HuH-7.5 (cell line): ENCODE results near the gene GNG10.
"Not testable (repeated sequence)": the region's sequence is repeated elsewhere in the genome, so short reads cannot be mapped to it uniquely, and the experiment has no call there.

Experiments
- DNase-seq: peaks from one replicate; pipeline ENCODE4 v3.0.0; 2011; ENCODE audit warnings: low spot score

Gene GNG10

DNA sequence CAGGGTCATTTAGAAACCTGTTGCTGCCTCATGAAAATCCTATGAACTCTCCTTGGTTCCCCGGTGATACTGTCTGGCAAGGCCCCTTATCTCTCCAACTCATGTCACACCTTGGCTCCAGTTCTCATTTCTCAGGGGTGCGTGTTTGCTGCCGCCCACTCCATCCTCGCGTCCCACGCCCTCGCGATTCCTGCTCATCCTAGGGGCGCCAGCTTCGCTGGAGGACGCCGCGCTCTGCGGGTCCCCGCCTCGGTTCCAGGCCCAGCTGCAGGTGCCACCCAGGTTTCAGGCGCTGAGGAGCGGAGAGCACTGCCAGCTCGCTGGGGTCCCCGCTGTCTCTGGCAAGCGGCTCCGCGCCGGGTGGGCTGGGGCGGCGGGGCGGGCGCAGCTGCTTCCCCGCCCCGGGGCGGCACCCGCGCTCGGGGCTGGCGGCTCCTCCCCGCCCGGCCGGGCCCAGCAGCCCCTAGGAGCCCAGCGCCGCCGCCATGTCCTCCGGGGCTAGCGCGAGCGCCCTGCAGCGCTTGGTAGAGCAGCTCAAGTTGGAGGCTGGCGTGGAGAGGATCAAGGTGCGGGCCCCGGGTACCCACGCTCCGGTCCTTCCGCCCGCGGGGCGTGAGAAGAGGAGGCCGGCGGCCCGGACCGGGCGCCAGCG lies at the start of gene GNG10:
Gene GNG10 (plus strand): TSS at position 456 of the 652 bp plus-strand sequence. CDS start 30 bp downstream, at position 486.
- peak; percentile 82 for DNase-seq

DNA sequence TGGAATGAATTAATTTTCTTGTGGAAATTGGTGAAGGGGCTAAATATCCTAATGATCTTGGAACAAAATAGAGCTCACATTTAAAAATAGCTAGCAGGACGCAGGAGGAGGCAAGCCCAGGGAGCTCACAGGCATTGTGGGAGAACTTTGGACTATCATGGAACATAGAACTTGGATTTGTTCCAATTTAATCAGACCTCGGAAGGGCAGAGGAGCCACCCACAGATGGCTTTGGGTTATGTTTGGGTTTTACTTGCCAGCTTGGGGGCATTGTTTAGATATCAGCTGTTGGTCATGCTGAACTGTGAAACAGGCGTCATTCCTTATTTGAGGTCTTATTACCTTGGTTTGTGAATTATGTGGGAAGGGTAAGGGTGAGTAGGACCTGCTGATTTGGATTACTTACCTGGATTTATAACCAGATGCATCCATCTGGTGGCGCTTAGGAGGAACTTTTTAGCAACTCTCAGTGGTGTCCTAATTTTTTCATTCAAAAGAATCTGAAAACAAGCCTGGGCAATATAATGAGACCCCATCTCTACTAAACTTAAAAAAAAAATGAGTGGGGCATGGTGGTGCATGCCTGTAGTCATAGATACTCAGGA lies 47.9 kb upstream of the GNG10 start:
- peak; percentile 35 for DNase-seq

DNA sequence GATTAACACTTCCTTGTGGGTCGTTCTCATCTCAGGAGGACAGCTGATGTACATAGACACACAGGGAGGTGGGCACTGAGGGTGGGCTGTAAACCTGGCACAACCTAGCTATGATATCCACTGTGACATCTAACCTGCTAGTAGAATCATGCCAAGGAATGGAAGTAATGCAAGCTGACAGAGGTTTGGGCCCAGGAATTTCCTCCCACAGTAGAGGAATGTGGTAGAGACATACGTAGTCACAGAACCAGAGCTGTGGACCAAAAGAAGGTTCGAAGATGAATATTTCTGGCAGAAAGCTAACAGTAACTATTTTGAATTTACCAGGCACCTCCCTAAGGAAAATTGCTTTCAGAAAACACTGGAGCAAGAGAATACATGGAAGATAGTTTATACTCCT lies 45.5 kb upstream of the GNG10 start:
- DNase-seq = no peak

DNA sequence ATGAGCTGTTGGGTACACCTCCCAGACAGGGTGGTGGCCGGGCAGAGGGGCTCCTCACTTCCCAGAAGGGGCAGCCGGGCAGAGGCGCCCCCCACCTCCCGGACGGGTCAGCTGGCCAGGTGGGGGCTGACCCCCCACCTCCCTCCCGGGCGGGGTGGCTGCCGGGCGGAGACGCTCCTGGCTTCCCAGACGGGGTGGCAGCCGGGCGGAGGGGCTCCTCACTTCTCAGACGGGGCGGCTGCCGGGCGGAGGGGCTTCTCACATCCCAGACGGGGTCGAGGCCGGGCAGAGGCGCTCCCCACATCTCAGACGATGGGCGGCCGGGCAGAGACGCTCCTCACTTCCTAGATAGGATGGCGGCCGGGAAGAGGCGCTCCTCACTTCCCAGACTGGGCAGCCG lies 44.1 kb upstream of the GNG10 start:
- DNase-seq = not testable (repeated sequence)

DNA sequence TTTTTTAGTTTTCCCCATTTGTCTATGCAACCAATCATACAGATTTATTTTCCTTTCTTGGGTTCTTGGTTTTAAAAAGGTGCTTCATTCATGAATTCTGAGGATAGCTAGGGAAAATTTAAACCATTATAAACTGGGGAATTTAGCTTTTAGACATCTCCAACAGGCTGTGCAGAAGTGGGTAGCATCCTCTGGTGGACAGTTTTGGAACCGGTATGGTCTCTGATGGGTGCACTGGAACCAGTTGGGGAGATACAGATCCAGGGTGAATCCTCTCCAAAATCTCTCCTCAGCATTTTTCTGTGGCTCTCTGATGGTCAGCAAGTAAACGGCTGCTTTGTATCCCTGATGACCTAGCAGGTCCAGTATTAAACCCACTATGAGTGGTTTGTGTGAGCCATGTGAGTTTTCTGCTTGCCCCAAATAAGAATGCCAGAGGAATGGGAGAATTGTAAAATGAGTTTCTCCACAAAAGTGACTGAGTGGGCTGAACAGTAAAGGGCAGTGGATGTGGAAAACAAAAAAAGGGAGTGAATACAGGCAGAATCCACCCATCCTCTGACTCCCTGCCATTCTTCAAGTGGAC lies 39.4 kb upstream of the GNG10 start:
- DNase-seq = peak; percentile 52

DNA sequence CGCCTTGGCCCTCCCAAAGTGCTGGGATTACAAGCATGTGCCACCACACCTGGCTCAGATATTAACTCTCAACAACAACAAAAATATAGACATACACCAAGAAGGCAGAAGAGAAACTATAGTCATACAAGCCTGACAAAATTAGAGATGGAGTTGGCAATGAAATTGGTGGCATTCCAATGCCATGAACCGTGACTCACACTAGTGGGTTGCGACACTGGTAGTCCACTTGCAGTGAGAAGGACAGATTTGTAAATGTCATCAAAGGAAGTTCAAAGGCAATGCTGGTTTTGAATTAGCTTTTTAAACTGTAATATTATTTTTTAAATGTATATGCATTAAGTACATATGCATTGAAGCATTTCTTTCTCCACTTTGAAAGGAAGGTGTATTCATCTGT lies 38.8 kb upstream of the GNG10 start:
- no peak for DNase-seq

DNA sequence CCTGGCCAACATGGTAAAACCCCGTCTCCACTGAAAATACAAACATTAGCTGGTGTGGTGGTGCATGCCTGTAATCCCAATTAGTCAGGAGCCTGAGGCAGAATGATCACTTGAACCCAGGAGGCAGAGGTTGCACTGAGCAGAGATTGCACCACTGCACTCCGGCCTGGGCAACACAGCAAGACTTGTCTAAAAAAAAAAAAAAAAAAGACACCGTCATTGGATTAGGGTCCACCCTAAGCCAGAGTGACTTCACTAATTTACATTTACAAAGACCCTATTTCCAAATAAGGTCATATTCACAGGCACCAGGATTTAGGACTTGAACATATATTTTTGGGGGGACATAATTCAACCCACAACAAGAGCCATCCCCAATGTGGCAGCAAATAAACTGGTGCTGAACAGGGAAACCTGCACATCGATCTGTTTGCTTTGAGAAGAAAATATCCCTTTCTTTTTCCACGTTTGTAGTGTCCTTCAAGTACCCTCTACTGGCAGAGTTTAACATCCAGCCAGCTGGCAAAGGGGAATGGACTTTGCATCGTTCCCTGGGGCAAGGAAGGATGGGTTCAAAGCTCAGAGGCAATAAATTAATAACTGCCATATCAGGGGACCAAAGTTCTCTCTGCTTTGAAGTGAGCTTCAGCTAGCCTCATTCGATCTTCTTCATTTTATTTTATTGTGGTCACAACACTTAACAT lies 34.0 kb upstream of the GNG10 start:
- no peak for DNase-seq

DNA sequence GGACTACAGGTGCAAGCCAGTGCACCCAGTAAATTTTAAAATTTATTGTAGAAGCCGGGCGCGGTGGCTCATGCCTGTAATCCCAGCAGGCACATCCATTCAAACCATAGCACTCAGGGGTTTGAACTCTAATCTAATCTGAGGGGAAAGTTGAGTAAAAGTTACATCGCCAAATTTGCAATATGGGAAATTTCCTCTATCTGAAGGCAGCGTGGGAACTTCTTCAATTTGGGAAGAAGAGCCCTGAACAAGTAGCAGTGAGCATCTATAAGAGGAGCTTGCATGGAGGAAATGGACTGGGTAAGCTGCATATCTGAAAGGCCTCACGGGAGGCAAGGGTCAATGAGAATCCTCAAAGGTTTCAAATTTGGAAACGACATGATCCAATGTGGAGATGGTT lies 33.0 kb upstream of the GNG10 start:
- DNase-seq = no peak

DNA sequence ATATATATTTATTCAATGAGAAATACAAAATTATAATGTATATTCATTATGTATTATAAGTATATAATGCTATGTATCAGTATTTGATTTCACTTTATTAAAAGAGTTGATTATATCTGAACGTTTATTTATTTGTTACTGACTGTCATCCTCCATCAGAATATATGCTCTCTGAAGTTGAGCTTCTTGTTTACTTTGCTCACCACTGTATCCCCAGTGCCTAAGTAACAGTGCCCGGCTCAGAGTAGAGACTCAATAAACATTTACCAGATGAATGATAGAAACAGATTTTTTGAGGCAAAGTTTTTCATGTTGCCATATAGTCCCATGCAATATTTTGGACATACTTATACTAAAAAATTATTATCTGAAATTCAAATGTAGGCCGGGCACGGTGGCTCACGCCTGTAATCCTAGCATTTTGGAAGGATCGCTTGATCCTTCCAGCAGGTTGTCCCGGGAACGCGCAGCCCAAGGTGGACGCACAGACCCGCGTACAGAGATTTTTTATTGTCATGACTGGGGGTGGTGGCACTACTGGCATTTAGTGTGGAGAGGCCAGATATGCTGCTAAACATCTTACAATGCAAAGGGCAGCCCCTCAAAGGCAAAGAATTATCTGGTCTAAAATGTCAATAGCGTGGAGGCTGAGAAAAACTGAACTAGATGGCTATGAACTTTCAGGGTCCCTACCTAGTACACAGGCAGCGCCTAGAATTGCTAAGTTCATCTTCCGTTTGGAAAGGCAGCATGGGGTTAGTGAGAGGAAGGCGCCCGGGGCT lies 31.0 kb upstream of the GNG10 start:
- DNase-seq = no peak

DNA sequence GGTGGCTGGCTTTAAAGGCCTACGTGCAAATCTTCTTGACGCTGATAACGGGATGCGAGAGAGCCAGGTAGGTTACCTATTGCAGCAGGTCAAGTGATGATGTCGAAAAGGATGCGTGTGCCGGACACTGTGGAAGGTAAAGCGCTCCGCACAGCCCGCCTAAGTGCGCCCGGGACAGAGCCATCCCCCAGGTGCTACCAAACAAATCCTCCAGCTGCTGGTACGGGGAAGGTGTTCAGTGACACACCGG lies 30.5 kb upstream of the GNG10 start:
- DNase-seq = no peak

DNA sequence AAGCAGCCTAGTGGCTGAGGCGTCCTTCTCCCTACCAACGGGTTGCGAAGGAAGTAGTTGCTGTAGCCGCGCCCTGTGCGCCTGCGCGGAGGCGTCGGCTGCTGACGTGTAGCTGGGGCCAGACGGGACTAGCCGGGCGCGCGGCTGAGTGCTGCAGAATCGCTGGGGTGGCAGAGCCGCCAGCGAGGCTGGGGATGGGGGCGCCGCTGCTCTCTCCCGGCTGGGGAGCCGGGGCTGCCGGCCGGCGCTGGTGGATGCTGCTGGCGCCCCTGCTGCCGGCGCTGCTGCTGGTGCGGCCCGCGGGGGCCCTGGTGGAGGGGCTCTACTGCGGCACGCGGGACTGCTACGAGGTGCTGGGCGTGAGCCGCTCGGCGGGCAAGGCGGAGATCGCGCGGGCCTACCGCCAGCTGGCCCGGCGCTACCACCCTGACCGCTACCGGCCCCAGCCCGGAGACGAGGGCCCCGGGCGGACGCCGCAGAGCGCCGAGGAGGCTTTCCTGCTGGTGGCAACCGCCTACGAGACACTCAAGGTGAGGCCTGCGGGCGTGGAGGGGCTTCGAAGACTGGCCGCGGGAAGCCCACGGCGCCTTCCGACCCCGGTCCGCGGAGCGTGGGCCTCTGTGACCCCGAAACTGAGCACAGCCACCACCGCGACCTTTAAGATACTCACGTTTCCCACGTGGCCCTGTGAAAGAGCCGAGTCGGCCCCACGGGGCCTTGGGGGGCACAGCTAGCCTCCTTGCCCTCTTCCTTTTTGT lies 30.0 kb upstream of the GNG10 start, which contains the start of gene DNAJC25:
Gene DNAJC25 (plus strand): TSS at position 121 of the 758 bp plus-strand sequence. CDS start 74 bp downstream, at position 195.
- DNase-seq = peak; percentile 98

DNA sequence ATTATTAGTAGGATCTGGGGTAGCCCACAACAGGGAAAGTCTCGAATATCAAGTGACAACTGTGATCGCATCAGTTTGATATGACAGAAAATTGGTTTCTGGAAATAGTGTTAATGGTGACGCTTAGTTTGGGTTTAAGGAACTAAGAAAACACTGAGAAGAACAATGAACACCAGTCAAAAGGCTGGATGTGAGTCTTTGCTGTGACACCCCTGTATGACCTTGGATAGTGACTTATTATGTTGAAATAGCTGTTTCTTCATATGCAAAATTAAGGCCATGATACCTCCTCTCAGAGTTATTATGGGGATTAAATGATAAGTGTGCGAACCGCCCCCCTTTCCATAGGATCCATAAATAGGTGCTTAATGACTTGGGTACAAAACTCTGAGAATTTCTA lies 29.3 kb upstream of the GNG10 start:
- DNase-seq = no peak

DNA sequence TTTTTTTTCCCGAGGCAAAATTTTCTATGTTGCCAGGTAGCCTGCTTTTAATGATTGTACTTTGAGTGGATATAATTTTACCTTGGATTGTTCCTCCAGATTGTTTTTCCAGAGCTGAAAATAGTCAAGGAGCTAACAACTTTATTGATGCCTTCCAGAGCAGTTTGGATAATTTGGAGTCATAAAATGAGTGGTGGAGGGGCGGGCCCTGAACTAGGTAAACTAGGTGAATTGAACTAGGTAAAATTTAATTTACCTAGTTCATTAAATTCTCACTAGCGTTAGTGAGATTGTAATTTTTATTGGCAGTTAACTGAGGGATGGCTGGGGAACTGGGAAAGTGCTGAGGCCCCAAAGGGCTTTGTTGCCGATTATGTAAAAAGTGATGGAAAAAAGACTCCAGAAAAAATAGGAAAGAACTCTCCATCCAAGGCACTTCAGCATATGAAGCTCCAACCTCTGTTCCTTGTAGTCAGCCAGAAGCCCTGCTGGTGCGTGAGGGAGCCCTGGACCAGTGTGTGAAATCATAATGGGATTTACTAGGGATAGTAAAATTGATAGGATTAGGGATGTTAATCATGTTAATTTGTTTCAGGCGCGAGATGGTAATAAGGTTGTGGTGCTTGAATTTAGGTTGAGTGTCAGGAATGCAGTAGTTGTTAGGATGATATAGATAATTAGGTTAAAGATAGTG lies 28.6 kb upstream of the GNG10 start:
- DNase-seq = no peak

DNA sequence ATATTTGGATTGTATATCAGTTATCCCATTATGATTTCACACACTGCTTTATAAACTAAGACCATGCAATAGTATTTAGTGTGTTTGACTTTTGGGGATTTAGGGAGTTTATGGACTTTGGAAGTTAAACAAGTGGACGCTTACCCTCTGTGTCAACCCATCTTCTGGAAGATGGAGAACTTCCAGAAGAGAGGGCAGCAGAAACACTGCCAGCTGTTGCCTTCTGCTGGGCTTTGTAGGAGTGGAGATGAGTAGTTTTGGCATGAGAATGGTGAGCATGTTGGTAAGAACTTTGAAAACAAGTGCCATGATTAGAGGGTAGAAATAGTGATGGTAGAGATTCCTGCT lies 28.0 kb upstream of the GNG10 start:
- DNase-seq = no peak

DNA sequence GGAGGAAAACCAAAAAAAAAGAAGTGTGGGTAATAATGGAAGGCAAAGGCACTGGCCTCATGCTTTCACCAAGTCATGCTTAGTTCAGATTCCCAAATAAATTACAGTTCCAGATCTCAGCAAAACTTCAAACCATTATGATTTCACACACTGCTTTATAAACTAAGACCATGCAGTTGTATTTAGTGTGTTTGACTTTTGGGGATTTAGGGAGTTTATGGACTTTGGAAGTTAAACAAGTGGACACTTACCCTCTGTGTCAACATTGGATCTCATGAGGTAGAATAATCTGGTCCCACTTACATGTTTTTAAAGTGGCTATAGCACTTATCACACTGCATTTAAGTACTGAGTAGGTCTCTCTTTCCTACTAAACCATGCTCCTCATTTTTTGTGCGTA lies 26.5 kb upstream of the GNG10 start:
- DNase-seq = no peak

DNA sequence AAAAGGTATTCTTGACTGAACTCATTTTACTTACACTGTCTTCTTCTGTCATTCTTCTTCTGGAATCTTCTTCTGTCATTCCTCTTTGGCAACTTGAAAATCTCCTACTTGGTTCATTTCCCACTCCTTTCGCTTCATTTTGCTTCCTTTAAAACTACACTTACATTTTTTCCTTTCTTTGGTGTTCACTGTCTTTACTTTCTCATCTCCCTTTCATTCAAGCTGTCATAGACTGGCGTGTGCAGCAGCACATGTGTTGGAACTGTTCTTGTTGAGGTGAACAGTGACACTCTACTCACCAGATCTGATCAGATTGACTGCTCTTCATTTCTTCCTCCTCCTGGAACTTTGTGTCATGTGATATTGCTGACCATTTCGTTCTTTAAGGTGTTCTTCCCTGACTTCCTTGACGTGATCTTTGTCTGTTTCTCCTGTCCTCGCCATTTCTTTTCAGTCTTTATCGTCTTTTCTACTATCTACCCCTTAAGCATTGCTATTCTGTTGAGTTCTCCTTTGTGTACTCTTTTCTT lies 23.9 kb upstream of the GNG10 start:
- no peak for DNase-seq

DNA sequence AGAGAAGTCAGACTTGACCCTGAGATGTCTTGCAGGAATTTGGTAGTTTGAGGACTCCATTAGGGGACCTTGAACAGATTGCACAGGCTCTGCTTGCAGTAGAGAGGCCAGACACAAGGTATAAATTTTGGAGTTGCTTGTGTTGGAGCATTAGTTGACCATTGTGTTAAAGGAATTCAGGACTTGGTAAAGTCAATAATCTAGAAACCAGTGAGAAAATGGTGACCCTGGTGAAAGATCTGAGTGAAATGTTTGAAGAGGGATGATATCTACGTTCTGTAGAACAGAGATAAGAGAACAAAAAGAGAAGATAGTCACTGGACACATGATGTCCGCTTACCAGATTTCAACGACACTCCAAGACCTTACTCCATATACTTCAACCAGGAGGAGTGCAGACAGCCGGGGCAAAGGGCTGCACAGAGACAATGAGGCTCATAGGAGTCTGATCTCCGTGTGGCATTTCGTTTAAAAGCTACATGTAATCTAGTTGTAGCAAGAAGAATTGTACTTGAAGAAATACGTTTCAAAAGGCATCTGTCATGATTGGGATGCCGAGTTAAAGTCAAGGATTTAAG lies 17.1 kb upstream of the GNG10 start:
- no peak for DNase-seq

DNA sequence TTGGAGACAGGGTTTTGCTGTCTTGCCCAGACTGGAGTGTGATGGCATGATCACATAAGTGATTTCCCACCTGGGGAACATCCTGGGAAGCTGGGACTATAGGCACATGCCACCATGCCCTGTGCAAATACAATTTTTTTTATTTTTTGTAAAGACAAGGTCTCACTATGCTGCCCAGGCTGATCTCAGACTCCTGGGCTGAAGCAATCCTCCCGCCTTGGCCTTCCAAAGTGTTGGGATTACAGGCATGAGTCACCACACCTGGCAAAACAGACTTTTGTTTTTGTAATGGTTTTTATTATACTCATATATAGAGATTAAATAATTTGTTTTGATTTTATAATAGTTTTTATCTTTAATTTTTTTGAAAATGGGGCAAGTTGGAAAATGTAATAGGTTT lies 15.6 kb upstream of the GNG10 start:
- no peak for DNase-seq

DNA sequence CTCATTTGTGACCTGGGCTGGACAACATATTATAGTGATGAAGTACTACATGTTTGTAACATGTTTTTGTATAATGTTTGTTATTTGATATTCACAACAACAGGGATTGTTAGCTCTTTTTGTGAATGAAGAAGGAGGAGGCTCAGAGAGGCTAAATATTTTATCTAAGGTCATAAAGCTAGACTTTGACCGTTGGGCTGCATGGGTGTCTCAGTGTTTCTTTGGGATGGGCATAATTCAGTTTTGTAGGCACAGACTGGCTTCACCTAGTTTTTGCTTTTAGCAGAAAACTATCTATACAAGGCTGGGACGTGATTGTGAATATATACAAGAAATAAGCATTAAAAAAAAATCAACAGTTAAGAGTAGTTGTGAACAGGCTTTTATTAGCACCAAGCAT lies 15.0 kb upstream of the GNG10 start:
- DNase-seq = no peak

DNA sequence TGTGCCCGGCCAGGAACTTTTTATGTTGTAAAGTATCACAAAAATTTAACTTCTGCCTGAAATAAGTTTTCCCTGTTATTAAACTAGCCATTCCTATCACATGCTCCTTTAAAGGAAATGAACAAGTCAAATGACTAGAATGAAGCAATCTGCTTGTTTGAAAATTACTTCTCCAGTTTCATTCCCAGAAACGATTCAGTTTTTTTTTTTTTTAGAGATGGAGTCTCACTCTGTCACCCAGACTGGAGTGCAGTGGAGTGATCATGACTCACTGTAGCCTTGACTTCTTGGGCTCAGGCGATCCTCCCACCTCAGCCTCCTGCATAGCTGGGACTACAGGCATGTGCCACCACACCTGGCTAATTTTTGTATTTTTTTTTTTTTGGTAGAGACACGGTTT lies 13.3 kb upstream of the GNG10 start:
- DNase-seq = no peak

DNA sequence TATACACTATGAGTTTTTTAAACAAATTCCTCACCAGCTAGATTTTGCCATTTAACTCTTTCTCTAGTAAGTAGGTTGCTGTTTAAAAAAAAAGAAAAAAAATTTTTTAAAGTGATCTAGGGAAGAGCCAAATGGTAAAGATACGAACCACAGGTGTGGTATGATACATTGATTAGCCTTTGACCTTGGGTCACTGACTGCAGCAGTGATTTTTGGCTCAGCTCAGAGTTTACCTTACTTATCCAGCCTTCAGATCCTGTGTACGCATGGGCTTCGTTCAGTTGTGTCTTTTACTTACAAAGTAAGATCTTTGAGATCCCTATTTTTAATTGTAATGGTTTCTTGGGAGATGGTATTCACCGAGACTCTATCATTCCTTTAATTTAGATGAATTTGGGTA lies 12.4 kb upstream of the GNG10 start:
- no peak for DNase-seq
